BLaER1 (cell line): ENCODE data around the gene SYTL2.
"Not testable (repeated sequence)": the region's sequence is repeated elsewhere in the genome, so short reads cannot be mapped to it uniquely, and the experiment has no call there.

Source experiments
- H3K27ac ChIP-seq: shearing (Covaris generic); formaldehyde crosslinking; 2 replicates; pipeline ENCODE4 v1.8.1; 2022
- H3K27me3 ChIP-seq: shearing (Covaris generic); formaldehyde crosslinking; 2 replicates; pipeline ENCODE4 v1.8.1; 2022
- H3K36me3 ChIP-seq: shearing (Covaris generic); formaldehyde crosslinking; 2 replicates; pipeline ENCODE4 v1.8.1; 2022
- H3K4me1 ChIP-seq: shearing (Covaris generic); formaldehyde crosslinking; 2 replicates; pipeline ENCODE4 v1.8.1; 2022
- H3K4me2 ChIP-seq: shearing (Covaris generic); formaldehyde crosslinking; 2 replicates; pipeline ENCODE4 v1.8.1; 2022
- H3K4me3 ChIP-seq: shearing (Covaris generic); formaldehyde crosslinking; 2 replicates; pipeline ENCODE4 v1.8.1; 2022
- H3K9ac ChIP-seq: shearing (Covaris generic); formaldehyde crosslinking; 2 replicates; pipeline ENCODE4 v1.8.1; 2022
- H3K9me3 ChIP-seq: shearing (Covaris generic); formaldehyde crosslinking; 2 replicates; pipeline ENCODE4 v1.8.1; 2022
- H4K20me1 ChIP-seq: shearing (Covaris generic); formaldehyde crosslinking; 2 replicates; pipeline ENCODE4 v1.8.1; 2022
- Cebpa-rat ChIP-seq: shearing (Covaris generic); IDR thresholded peaks from 2 replicates; pipeline ENCODE4 v1.8.1; 2022

The SYTL2 gene, protein sequence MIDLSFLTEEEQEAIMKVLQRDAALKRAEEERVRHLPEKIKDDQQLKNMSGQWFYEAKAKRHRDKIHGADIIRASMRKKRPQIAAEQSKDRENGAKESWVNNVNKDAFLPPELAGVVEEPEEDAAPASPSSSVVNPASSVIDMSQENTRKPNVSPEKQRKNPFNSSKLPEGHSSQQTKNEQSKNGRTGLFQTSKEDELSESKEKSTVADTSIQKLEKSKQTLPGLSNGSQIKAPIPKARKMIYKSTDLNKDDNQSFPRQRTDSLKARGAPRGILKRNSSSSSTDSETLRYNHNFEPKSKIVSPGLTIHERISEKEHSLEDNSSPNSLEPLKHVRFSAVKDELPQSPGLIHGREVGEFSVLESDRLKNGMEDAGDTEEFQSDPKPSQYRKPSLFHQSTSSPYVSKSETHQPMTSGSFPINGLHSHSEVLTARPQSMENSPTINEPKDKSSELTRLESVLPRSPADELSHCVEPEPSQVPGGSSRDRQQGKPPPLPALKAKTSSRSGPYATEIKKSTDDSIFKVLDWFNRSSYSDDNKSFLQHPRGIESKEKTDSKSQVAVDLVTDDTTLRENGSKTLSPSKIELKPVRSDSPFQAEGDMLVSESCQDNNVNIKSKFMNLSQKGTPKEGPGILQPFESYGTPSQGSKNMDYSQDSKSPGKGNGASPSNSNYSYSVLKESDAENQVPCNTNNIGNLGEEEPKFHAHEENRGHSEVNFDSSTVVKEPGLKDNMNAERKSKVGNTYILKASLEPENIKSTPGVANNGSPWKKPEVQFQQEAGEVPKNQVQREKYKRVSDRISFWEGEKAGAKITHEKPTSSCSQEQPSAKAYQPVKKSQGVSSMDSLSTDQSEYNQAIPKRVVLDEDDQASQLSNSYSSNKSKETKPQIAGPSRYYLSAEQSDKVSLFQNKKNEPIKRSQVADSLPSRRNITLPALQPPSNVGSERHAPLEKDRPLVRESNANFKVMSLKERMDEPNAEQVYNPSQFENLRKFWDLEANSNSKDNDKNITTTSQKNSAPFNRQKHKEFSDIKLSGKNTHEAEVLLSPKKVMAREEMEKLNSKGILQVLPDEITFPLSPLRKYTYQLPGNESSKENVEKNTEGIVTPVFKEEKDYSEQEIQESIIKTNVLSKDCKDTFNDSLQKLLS (N-terminal part only)

DNA sequence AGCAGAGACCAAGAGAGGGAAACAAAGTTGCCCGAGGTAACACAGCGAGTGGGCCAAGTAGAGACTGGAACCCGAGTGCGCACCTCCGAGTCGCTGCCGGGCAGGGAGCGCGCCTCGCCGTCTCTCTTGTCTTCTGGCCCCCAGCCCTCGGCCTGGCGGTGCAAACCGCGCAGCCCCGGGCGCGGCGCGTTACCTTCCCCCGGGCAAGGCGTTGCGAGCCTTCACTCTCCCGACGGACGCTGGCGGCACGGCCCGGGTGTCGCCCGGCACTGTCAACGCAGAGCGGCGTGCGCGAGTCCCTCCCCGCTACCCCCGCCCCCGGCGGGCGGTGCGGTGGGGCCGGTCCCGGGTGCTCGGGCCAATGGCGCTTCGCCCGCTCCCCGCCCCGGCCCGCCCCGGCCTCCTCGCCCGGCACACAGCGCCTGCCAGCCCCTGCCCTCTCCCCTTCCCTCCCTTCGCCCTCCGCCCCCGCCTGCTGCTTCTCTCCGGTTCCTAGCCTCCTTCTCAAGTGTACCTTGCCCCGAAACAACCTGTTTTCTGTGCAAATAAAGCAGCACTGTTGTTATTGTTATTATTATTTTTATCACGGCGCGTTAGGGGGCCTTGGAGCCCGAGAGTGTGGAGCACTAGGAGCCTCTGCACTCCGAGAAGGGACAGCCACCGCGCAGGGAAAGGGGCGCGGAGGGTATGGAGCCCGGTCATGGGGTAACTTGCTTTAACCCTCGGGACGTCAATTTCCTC is at the start of gene SYTL2:
SYTL2 (minus strand) TSS at position 271 of the 741 bp plus-strand sequence. CDS start 53,416 bp downstream, outside the sequence.
- Histone ChIP-seq H3K4me1 (peaks cover 11% of the 10 kb centered on the region), H3K9me3 (no peaks in the 10 kb centered on the region), H3K36me3 (no peaks in the 10 kb centered on the region), H3K27me3 (peaks cover 45% of the 10 kb centered on the region), H3K4me3 (peak within 1 kb of the TSS; percentile 64), H3K27ac (no peak within 1 kb of the TSS), H3K4me2 (peak within 1 kb of the TSS; percentile 83), H4K20me1 (no peaks in the 10 kb centered on the region), H3K9ac (peak within 1 kb of the TSS; percentile 8; the same call in 1 of the 2 replicates)
- no peak for TF ChIP-seq Cebpa-rat

DNA sequence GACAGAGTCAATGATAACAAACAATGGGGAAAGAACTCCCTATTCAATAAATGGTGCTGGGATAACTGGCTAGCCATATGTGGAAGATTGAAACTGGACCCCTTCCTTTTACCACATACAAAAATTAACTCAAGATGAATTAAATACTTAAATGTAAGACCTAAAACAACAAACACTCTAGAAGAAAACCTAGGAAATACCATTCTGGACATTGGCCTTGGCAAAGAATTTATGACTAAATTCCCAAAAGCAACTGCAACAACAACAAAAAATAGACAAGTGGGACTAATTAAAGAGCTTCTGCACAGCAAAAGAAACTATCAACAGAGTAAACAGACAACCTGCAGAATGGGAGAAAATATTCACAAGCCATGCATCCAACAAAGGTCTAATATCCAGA is 48.6 kb upstream of the SYTL2 start:
- not testable (repeated sequence) for H3K27me3 ChIP-seq, H3K27ac ChIP-seq

DNA sequence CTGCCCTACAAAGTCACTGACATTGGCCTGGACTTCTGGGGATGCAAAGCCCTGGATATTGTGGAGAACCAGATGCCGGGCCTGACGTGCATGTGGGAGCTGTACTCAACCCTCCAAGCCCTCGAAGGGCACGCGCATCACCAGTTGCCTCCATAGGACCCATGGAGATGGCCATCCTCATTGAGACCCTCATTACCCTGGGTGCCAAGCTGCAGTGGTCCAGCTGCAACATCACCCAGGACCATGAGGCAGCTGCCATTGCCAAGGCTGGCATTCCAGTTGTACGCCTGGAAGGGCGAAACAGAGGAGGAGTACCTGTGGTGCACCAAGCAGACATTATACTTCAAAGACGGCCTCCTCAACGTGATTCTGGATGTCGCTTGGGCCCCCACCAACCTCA is 46.2 kb upstream of the SYTL2 start:
- Histone ChIP-seq H3K27ac (no peak overlapping the region), H3K4me3 (no peak overlapping the region), H4K20me1 (no peaks in the 10 kb centered on the region), H3K9ac (no peak overlapping the region), H3K36me3 (no peaks in the 10 kb centered on the region), H3K9me3 (peaks cover 10% of the 10 kb centered on the region), H3K4me1 (0 out of 2 replicates have a peak, but pooled peaks cover 6% of the 10 kb centered on the region), H3K4me2 (no peak overlapping the region), H3K27me3 (no peaks in the 10 kb centered on the region)
- TF ChIP-seq Cebpa-rat = no peak

More for the DNA sequence above, 48.6 kb upstream of the SYTL2 start:
- not testable (repeated sequence) for H3K9ac ChIP-seq, H4K20me1 ChIP-seq, H3K4me3 ChIP-seq, H3K4me1 ChIP-seq, H3K9me3 ChIP-seq, H3K4me2 ChIP-seq, H3K36me3 ChIP-seq

GRCh38 chr11:85855341-85855656 is 44.4 kb upstream of the SYTL2 start, which contains the start of gene CCDC83:
TSS of gene CCDC83 (plus strand) at chr11:85855383. CDS start at chr11:85865124, 9,741 bp downstream.
- Histone ChIP-seq H3K27ac (peak within 1 kb of the TSS; percentile 73), H3K4me2 (peak within 1 kb of the TSS; percentile 68), H3K27me3 (no peaks in the 10 kb centered on the region), H3K36me3 (no peaks in the 10 kb centered on the region), H3K9ac (peak within 1 kb of the TSS; percentile 79), H3K9me3 (peaks cover 12% of the 10 kb centered on the region), H4K20me1 (no peaks in the 10 kb centered on the region), H3K4me3 (peak within 1 kb of the TSS; percentile 63), H3K4me1 (0 out of 2 replicates have a peak, but pooled peaks cover 6% of the 10 kb centered on the region)
- no peak for TF ChIP-seq Cebpa-rat

GRCh38 chr11:85854557-85855340 is 43.8 kb upstream of the SYTL2 start:
- Histone ChIP-seq H3K4me3 (peak overlapping the region; percentile 63), H3K36me3 (no peaks in the 10 kb centered on the region), H3K9me3 (peaks cover 12% of the 10 kb centered on the region), H3K27me3 (no peaks in the 10 kb centered on the region), H3K27ac (peak overlapping the region; percentile 73), H4K20me1 (no peaks in the 10 kb centered on the region), H3K4me1 (0 out of 2 replicates have a peak, but pooled peaks cover 6% of the 10 kb centered on the region), H3K9ac (peak overlapping the region; percentile 79), H3K4me2 (peak overlapping the region; percentile 68)
- no peak for TF ChIP-seq Cebpa-rat

- H3K9me3 ChIP-seq = peaks cover 12% of the 10 kb centered on the region
- 0 out of 2 replicates have a peak, but pooled peaks cover 6% of the 10 kb centered on the region for H3K4me1 ChIP-seq
- H3K27me3 ChIP-seq = no peaks in the 10 kb centered on the region
- no peak for TF ChIP-seq Cebpa-rat
- no peaks in the 10 kb centered on the region for H3K36me3 ChIP-seq
- H3K4me2 ChIP-seq = peak overlapping the region; percentile 68
- H3K9ac ChIP-seq = peak overlapping the region; percentile 79
- H3K27ac ChIP-seq = peak overlapping the region; percentile 73; the same call in 1 of the 2 replicates
- peak overlapping the region; percentile 63 for H3K4me3 ChIP-seq
- H4K20me1 ChIP-seq = no peaks in the 10 kb centered on the region
Observed at GRCh38 chr11:85854212-85854556, 43.2 kb upstream of the SYTL2 start.

- not testable (repeated sequence) for H3K9ac ChIP-seq, H4K20me1 ChIP-seq, H3K4me2 ChIP-seq, H3K4me3 ChIP-seq, H3K36me3 ChIP-seq, H3K27ac ChIP-seq, H3K27me3 ChIP-seq, H3K4me1 ChIP-seq
- peaks cover 12% of the 10 kb centered on the region for H3K9me3 ChIP-seq
Observed at GRCh38 chr11:85853541-85853940, 42.6 kb upstream of the SYTL2 start.

- not testable (repeated sequence) for H3K4me1 ChIP-seq, H3K4me2 ChIP-seq, H3K36me3 ChIP-seq, H3K4me3 ChIP-seq, H3K27me3 ChIP-seq, H3K9ac ChIP-seq, H4K20me1 ChIP-seq, H3K27ac ChIP-seq
- peaks cover 12% of the 10 kb centered on the region for H3K9me3 ChIP-seq
Observed at GRCh38 chr11:85852754-85853153, 41.8 kb upstream of the SYTL2 start.
